AG04449 (cell line): Measurements from ENCODE around the gene BARHL2.

Experiments
- CTCF ChIA-PET: fragments of 350-600 bp; formaldehyde crosslinking; extraction: SDS; loops from one replicate; lab custom pipeline; 2021; ENCODE audit warnings: antibody characterized with exemption; lab: Yijun Ruan, JAX
- POLR2A ChIA-PET: fragments of 400-600, 350-600 bp; formaldehyde crosslinking; extraction: SDS; loops from one replicate; lab custom pipeline; 2020; ENCODE audit warnings: antibody characterized with exemption, inconsistent platforms; lab: Yijun Ruan, JAX
- DNase-seq: peaks from one replicate; pipeline ENCODE4 v3.0.0-alpha.2; 2010; ENCODE audit warnings: low read depth, low spot score
- H3K4me3 ChIP-seq: 2 replicates; pipeline ENCODE4 v1.5.1; 2011; ENCODE audit warnings: low read depth, mild to moderate bottlenecking, control low read depth, low read length
- TF ChIP-seq, protein P1 (sequence below): IDR thresholded peaks from one replicate; pipeline ENCODE4 v1.5.1; 2011; ENCODE audit warnings: mild to moderate bottlenecking, moderate library complexity, low read length, control low read depth, inconsistent platforms; ENCODE audit not compliant: insufficient read depth; ENCODE audit errors: missing control alignments

The BARHL2 gene

DNA sequence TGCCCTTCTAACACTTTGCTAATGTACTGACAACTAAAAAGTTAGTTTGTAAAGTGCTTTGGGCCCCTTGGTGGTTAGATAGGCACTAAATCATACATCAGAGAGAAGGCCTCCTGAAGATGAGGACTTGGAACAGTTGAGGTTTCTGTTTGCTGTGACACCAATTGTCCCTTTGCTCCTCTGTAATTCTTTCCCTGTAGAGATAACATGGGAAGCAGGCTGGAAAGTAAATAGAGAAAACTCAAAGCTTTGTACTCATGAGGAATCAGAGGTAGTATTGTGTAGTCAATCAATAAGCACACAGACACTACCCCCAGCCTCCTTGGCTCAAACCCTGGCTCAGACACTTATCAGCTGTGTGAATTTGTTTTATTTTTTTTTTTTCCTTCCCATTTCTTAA is 31.6 kb upstream of the BARHL2 start:
- H3K4me3 ChIP-seq: no peak overlapping the region
- DNase-seq: no peak
- CTCF ChIA-PET: no interaction called here
- TF ChIP-seq, protein P1, sequence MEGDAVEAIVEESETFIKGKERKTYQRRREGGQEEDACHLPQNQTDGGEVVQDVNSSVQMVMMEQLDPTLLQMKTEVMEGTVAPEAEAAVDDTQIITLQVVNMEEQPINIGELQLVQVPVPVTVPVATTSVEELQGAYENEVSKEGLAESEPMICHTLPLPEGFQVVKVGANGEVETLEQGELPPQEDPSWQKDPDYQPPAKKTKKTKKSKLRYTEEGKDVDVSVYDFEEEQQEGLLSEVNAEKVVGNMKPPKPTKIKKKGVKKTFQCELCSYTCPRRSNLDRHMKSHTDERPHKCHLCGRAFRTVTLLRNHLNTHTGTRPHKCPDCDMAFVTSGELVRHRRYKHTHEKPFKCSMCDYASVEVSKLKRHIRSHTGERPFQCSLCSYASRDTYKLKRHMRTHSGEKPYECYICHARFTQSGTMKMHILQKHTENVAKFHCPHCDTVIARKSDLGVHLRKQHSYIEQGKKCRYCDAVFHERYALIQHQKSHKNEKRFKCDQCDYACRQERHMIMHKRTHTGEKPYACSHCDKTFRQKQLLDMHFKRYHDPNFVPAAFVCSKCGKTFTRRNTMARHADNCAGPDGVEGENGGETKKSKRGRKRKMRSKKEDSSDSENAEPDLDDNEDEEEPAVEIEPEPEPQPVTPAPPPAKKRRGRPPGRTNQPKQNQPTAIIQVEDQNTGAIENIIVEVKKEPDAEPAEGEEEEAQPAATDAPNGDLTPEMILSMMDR: no peak
- POLR2A ChIA-PET: no interaction called here

- ChIA-PET CTCF (no interaction called here), POLR2A (no interaction called here)
- no peak for DNase-seq
- no peak overlapping the region for H3K4me3 ChIP-seq
- TF ChIP-seq, protein P1: no peak
Measured at GRCh38 chr1:90746857-90747256, 29.8 kb upstream of the BARHL2 start.

DNA sequence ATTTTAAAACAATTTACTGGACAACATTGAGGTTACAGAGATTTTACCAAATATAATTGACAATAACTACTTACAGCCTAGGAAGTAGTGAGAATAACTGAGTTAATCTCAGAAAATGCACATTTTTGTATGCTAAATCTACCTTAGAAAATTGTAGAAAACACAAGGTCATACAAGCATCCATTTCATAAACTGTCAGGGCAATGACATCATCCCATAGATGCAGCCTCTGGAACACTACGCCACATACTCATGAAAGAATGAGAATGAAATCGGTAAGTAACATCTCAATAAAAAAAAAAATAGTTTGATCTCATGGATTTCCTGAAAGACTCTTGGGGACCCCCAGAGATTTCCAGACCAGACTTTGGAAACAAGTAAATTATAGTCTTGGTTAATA is 28.9 kb upstream of the BARHL2 start:
- ChIA-PET POLR2A (no interaction called here), CTCF (no interaction called here)
- H3K4me3 ChIP-seq: no peak overlapping the region
- TF ChIP-seq, protein P1: no peak
- DNase-seq: no peak

DNA sequence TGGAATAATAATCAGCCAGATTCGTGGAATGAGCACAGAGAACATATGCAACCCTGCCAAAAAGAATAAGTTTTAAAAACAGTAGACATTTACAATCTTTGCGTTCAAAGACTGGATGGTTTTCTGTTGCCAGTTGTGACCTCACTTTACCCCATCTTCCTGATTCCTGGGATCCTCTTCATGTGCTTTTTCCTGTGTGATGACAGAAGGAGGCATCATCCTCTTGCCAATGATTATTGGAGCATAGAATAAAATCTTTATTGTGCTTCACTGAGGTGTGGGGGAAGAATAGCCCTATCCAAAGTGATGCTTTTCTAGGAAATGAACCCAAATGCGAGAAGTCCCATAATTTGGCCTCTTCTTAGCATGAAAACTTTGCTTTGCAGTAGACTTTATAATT is 15.0 kb upstream of the BARHL2 start:
- POLR2A ChIA-PET: no interaction called here
- no peak for DNase-seq
- TF ChIP-seq, protein P1: no peak
- no peak overlapping the region for H3K4me3 ChIP-seq
- CTCF ChIA-PET: no interaction called here

GRCh38 chr1:90731382-90732050 is 14.4 kb upstream of the BARHL2 start:
- POLR2A ChIA-PET: no interaction called here
- TF ChIP-seq, protein P1: no peak
- CTCF ChIA-PET: interaction anchor here (1.4 to 2.1 kb wide), 2 partner anchors 10 to 435 kb away, joined by 4 to 16 read pairs; no protein-coding TSS in a partner anchor
- DNase-seq: no peak
- H3K4me3 ChIP-seq: no peak overlapping the region

DNA sequence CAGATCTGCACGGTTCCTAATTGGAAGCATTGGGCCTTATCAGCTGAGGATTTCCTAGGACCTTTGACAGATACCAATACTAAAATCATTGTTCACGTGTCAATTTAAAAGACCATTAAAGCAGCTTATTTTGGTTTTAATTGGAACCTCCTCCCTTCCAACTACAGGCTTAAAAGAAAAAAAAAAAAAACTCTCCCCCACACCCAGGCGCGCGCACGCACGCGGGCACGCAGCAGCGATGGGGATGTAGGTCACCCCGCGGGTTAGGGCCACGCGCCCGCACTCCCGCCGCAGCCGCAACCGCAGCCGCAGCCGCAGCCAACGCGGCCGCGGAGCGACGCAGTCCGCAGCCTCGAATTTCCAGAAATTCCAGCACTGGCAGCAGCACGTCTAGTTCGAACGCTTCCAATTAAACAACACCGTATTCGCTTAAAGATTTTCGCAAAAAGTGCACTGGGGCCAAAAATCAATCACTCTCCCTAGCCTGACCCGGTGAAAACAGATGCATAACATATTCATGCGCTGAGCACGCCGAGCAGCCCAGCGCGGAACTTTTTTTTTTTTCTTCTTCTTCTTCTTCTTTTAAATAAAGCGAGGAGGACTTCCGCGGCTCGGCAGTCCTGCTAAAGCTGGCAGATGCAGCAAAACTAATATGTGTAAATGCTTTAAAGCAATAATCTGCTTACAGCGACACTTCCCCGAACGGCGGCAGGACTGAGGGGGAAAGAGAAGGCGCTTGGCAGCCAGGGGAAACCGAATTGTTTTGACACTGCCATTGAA is 13.3 kb upstream of the BARHL2 start:
- TF ChIP-seq, protein P1: no peak

More for the DNA sequence above, 13.3 kb upstream of the BARHL2 start:
- H3K4me3 ChIP-seq: no peak overlapping the region; the same call in 1 of the 2 replicates
- POLR2A ChIA-PET: no interaction called here
- CTCF ChIA-PET: interaction anchor here (1.4 to 2.1 kb wide), 2 partner anchors 9 to 436 kb away, joined by 4 to 16 read pairs; no protein-coding TSS in a partner anchor
- no peak for DNase-seq
